Measurements from ENCODE around the gene HSD11B1L.

Gene HSD11B1L

DNA sequence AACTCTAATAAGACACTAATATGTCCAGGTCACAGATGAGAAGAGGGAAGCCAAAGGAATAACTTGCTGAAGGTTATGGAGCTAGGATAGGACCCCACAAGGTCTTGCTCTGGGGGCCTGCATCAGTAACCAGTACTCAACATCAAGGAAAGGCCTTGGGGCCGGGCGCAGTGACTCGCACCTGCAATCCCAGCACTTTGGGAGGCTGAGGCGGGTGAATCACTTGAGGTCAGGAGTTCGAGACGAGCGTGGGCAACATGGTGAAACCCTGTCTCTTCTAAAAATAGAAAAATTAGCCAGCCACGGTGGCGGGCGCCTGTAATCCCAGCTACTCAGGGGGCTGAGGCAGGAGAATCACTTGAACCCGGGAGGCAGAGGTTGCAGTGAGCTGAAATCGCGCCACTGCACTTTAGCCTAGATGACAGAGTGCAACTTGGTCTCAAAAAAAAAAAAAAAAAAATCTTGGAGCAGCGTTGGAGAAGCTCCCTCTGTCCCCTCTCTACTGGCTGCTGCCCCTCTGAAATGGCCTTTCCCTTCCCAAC, 37.3 kb downstream of the HSD11B1L start:
- Histone ChIP-seq H3K9me3 (ENCODE audit: control insufficient read depth, low read length) (no peaks in the 10 kb centered on the region), H3K4me1 (peaks cover 7% of the 10 kb centered on the region), H3K27me3 (ENCODE audit: control insufficient read depth, insufficient read depth, low read length) (no peaks in the 10 kb centered on the region), H3K9ac (no peak overlapping the region), H2AFZ (no peak overlapping the region), H3K4me3 (ENCODE audit: low read depth, low read length) (no peak overlapping the region), H3K4me2 (ENCODE audit: low read length) (no peak overlapping the region), H3K27ac (no peak overlapping the region), H3K79me2 (peaks cover 36% of the 10 kb centered on the region), H3K36me3 (ENCODE audit: control insufficient read depth, insufficient read depth, low read length) (no peaks in the 10 kb centered on the region)
- TF ChIP-seq, protein P1, sequence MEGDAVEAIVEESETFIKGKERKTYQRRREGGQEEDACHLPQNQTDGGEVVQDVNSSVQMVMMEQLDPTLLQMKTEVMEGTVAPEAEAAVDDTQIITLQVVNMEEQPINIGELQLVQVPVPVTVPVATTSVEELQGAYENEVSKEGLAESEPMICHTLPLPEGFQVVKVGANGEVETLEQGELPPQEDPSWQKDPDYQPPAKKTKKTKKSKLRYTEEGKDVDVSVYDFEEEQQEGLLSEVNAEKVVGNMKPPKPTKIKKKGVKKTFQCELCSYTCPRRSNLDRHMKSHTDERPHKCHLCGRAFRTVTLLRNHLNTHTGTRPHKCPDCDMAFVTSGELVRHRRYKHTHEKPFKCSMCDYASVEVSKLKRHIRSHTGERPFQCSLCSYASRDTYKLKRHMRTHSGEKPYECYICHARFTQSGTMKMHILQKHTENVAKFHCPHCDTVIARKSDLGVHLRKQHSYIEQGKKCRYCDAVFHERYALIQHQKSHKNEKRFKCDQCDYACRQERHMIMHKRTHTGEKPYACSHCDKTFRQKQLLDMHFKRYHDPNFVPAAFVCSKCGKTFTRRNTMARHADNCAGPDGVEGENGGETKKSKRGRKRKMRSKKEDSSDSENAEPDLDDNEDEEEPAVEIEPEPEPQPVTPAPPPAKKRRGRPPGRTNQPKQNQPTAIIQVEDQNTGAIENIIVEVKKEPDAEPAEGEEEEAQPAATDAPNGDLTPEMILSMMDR (IDR thresholded peaks at IDR 0.05) = no peak

DNA sequence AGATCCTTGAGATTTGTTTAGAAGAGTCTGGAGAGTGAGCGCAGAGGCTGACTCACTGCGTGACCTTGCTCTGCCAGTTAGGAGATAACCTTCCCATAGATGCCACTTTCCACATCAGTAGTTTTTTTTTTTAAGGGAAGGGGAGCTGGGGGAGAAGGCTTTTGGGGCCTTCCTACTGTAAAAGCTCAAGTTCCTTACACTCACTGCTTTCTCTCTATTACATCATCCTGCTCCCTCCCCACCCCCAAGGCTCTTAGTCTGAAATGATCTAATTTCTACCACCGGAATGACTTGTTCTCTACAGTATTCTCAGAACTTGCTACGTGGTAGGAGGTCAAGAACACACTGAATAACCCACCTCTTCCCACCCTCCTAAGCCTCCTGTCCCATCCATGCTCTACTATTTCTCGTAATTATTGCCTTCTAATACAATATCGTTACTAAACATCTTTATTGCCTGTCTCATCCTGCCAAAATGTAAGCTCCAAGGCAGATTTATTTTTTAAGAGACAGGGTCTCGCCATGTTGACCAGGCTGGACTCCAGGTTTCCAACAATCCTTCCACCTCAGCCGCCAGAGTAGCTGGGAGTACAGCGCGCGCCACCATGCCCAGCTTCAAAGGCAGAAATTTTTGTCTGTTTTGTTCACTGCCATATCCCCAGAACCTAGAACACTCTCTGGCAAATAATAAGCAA, 37.9 kb downstream of the HSD11B1L start:
- Histone ChIP-seq H2AFZ (no peak overlapping the region), H3K79me2 (peaks cover 36% of the 10 kb centered on the region), H3K27ac (peak overlapping the region; percentile 84), H3K9me3 (ENCODE audit: control insufficient read depth, low read length) (no peaks in the 10 kb centered on the region), H3K27me3 (ENCODE audit: control insufficient read depth, insufficient read depth, low read length) (no peaks in the 10 kb centered on the region), H3K9ac (no peak overlapping the region), H3K4me1 (peaks cover 7% of the 10 kb centered on the region), H3K4me3 (ENCODE audit: low read depth, low read length) (peak overlapping the region; percentile 90), H3K36me3 (ENCODE audit: control insufficient read depth, insufficient read depth, low read length) (no peaks in the 10 kb centered on the region), H3K4me2 (ENCODE audit: low read length) (peak overlapping the region; percentile 92)
- TF ChIP-seq, protein P1 (IDR thresholded peaks at IDR 0.05) = no peak

DNA sequence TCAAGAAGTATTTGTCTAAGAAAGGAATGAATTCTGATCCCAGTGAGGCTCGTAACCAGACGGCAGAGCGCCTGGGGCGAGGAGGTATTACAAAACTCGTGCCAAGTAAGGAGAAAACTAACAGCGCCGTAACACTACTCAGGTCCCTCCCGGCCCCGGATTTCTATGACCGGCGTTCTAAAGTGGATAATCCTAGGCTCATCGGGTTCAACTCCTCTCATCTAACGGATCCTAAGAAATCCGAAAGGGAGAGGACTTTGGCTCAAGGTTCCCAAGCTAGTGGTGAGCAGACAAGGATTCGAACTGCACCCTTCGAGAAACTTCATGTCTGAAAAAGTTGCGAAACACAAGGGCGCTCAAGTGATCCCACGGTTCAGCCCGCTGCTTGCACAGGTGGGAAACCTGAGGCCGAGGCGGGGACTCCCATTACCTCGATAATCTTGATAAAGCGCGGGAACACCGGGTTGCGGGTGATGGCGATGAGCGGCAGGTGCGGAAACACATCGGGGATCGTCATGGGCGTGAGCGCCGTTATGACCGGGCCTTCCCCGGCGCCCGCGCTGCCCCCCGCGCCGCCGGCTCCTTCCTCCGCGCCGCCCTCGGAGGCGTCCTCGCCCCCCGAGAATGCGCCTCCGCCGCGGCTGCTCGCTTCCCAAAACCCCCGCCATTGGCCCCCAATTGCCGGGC, 38.6 kb downstream of the HSD11B1L start:
- peak overlapping the region; percentile 92 for H3K4me2 ChIP-seq (ENCODE audit: low read length)

DNA sequence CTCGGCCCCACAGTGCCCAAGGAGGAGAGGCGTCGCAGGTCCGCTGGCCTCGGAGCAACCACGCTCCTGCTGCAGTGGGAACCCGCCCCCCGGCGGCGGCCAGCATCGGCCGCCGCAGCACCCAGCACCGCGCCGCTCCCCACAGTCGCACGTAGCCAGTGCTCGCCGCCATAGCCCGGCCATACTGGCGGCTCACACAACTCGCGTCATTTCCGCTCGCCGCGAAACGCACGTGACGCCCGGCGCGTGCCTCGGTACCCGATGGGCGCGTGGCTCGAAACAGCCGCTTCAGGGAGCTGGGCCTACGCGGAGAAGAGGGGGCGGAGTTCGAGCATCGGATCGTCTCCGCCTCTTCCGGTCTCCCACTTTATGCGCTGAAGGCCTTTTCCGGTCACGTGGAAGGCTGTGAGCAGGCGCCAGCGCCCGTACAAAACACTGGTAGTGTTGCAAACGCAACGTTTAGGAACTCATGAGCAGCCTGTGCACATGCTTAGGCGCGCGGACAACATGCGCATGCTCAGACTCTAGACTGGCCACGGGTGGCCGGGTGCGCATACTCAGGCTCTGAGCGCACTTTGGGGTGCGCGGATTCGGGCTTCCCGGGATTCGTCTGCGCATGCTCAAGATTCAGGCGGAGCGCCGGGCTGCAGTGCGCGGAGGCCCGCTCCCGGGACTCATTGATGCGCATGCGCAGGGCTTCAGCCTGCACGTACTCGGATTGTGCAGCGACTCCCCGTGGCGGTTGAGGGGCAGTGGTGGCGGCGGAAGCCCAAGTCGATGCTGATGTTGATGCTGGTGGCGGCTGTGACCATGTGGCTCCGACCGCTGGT, 39.3 kb downstream of the HSD11B1L start, which contains the start of the genes CATSPERD and LONP1:
TSS of gene CATSPERD (plus strand) at position 677 of the 830 bp plus-strand sequence. CDS start at position 778, 101 bp downstream.
TSS of gene LONP1 (minus strand) at position 186 of the 830 bp plus-strand sequence. CDS start at position 172, 14 bp downstream.
- peaks cover 33% of the 10 kb centered on the region for H3K79me2 ChIP-seq
- H3K4me2 ChIP-seq (ENCODE audit: low read length) = peak within 1 kb of the TSS; percentile 92
- H3K4me3 ChIP-seq (ENCODE audit: low read depth, low read length) = peak within 1 kb of the TSS; percentile 90
- H3K4me1 ChIP-seq = peaks cover 7% of the 10 kb centered on the region
- H2AFZ ChIP-seq = peak within 1 kb of the TSS; percentile 88
- H3K9me3 ChIP-seq (ENCODE audit: control insufficient read depth, low read length) = no peaks in the 10 kb centered on the region
- TF ChIP-seq, protein P1 (IDR thresholded peaks at IDR 0.05) = peak; percentile 97
- no peaks in the 10 kb centered on the region for H3K36me3 ChIP-seq (ENCODE audit: control insufficient read depth, insufficient read depth, low read length)
- H3K27me3 ChIP-seq (ENCODE audit: control insufficient read depth, insufficient read depth, low read length) = no peaks in the 10 kb centered on the region
- peak within 1 kb of the TSS; percentile 77 for H3K9ac ChIP-seq
- peak within 1 kb of the TSS; percentile 84 for H3K27ac ChIP-seq

More for the DNA sequence above, 38.6 kb downstream of the HSD11B1L start:
- TF ChIP-seq, protein P1 (IDR thresholded peaks at IDR 0.05) = no peak
- Histone ChIP-seq H3K36me3 (ENCODE audit: control insufficient read depth, insufficient read depth, low read length) (no peaks in the 10 kb centered on the region), H3K9me3 (ENCODE audit: control insufficient read depth, low read length) (no peaks in the 10 kb centered on the region), H3K27me3 (ENCODE audit: control insufficient read depth, insufficient read depth, low read length) (no peaks in the 10 kb centered on the region), H3K79me2 (peaks cover 33% of the 10 kb centered on the region), H3K4me1 (peaks cover 7% of the 10 kb centered on the region), H3K9ac (peak overlapping the region; percentile 77), H3K4me3 (ENCODE audit: low read depth, low read length) (peak overlapping the region; percentile 90), H2AFZ (peak overlapping the region; percentile 88), H3K27ac (peak overlapping the region; percentile 84)
